LoVo (cell line): ENCODE results near the gene GRK1.

Experiments
- DNase-seq: peaks from one replicate; pipeline ENCODE4 v3.0.0-alpha.2; 2016; ENCODE audit warnings: low spot score

GRK1 gene

GRCh38 chr13:113775451-113776145 is 108.6 kb downstream of the GRK1 start:
- no peak for DNase-seq

GRCh38 chr13:113776231-113777125 is 109.5 kb downstream of the GRK1 start:
- DNase-seq: no peak

GRCh38 chr13:113777311-113778260 is 110.6 kb downstream of the GRK1 start:
- no peak for DNase-seq

GRCh38 chr13:113781571-113781970 is 114.6 kb downstream of the GRK1 start:
- DNase-seq: no peak

GRCh38 chr13:113782472-113782871 is 115.5 kb downstream of the GRK1 start:
- no peak for DNase-seq

- DNase-seq: no peak
Observed at GRCh38 chr13:113783200-113783881, 116.3 kb downstream of the GRK1 start.

DNA sequence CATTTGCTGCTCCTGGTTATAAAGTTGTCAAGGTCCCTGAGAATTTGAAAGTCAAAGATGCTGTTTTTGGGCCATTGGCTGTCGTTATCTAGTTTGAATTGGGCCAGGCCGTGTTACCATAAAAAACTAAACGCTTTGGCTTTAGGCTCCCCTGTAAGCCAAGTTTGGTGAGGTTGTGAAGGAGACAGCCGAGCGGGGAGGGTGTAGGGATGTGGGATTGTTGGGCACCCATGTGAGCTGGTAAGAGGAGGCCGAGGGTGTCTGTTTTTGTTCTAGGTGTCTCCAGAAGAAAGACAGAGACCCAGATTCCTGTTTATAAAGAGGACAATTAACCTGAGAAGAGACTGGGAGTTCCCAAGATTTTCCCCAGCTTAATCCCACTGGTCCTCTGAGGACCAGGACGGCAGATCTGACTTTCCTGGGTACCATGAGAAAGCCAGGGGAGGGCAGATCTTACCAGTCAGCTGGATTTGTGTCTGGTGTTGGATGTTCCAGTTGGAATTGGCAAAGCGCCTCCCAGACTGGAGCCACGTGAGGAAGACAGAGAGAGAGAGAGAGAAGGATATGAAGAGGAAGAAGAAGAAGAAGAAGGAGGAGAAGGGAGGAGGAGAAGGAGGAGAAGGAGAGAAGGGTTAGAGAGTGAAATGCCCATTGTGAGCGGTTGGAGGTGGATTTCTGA is 117.1 kb downstream of the GRK1 start:
- no peak for DNase-seq

DNA sequence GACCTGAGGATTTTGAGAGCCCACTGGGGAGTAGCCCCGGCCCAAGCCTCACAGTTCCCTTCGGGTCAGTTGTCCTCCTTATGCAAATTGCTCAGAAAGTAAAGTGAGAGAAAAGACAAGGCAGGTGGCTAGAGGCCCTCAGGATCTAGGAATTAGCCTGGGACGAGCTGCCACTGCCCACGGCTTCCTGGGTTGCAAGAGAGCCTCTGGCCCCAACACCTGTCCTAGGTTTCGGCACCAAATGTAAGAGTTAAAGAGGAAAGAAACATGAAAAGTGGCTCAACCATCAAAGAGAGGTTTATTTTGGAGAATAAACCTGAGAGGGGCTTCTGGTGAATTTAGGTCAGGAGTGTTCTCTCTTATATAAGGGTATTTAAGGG is 117.6 kb downstream of the GRK1 start:
- DNase-seq: peak; percentile 4

DNA sequence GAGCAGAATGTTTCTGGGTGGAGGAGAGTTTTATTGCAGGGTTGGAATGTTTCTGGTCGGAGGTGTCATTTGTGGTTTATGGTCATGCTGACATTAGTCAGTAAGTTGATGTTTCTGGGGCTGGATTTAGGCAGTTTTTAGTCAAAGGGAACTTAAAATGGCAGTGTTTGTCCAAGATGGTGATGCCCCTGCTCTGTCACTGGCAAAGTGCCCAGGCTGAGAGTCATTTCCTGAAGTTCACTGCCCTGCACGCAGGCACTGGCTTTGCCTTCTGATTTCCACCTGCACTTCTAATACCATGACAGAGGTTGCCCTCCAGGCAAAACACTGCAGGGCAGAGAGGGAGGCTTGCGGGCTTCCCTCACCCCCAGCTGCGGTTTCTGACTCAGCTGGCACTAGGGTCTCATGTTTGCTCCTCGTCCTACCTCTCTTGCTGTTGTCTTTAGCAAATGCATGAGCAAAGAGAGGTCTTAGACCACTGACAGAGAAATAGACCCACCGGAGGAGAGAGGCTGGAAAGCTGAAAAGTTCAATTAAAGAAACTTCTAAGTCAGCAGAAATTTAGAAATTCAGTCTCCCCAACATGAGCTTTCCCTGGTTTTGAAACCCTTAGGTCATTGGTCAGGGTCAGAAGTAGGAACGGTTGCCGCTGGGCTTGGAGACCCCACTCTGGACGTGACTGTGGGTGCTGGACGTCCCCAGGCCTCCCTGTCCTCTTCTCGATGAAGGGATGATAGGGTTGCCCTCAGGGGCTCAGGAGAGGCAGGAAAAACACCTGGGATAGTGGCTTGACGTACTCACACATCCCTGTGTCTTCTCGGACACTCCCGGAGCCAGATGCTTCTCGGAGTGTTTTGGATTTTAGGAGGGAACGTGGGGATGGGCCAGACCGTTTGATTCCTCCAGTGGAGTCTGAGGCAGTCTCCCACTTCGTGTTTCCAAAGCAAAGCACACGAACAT is 118.3 kb downstream of the GRK1 start:
- peak; percentile 74 for DNase-seq

DNA sequence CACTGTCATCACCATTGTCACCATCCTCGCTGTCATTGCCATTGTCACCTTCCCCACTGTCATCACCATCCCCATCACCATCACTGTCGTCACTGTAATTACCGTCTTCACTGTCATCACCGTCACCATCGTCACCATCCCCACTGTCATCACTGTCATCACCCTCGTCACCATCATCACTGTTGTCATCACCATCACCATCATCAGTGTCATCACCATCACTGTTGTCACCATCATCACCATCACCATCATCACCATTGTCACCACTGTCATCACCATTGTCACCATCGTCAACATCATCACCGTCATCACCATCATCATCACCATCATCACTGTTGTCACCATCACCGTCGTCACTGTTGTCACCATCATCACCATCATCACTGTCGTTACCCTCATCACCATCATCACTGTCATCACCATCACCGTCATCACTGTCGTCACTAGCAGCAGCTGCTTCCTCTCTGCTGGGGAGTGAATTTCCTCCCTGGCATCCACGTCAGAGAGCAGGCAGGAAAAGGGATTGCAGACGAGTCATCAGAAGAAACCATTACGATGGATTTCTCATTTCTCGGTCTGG is 119.3 kb downstream of the GRK1 start:
- no peak for DNase-seq
